Measurements from ENCODE around the gene NAXD.
"Not testable (repeated sequence)": the region's sequence is repeated elsewhere in the genome, so short reads cannot be mapped to it uniquely, and the experiment has no call there.

NAXD gene

DNA sequence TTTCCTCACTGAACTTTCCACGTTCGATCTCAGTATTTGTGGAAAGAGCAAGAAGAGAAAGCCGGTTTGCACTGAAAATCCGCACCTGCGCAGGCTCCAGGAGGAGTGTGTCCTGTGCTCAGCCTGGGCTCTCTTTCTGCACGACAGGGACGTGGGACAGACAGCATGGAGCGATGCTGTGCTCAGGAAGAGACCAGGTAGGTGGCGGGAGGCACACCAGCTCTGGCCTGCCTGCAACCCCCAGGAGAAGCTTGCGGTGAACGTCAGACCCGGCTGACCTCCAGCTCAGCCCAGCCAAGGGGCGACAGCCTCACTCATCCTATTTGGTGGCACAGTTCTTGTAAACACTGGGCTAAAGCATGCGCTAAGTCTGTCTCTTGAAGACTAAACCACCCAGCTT lies 35.9 kb downstream of the NAXD start:
- H3K4me3 ChIP-seq (ENCODE audit: low read length): no peak overlapping the region
- no peaks in the 10 kb centered on the region for H3K9me3 ChIP-seq (ENCODE audit: control insufficient read depth, low read length)
- H3K9ac ChIP-seq (ENCODE audit: low read length): no peak overlapping the region
- no peaks in the 10 kb centered on the region for H3K4me1 ChIP-seq (ENCODE audit: control insufficient read depth, insufficient read depth, low read length)
- H3K36me3 ChIP-seq (ENCODE audit: control insufficient read depth, insufficient read depth, low read length): no peaks in the 10 kb centered on the region
- H3K27me3 ChIP-seq (ENCODE audit: control insufficient read depth, insufficient read depth, low read length): no peaks in the 10 kb centered on the region

DNA sequence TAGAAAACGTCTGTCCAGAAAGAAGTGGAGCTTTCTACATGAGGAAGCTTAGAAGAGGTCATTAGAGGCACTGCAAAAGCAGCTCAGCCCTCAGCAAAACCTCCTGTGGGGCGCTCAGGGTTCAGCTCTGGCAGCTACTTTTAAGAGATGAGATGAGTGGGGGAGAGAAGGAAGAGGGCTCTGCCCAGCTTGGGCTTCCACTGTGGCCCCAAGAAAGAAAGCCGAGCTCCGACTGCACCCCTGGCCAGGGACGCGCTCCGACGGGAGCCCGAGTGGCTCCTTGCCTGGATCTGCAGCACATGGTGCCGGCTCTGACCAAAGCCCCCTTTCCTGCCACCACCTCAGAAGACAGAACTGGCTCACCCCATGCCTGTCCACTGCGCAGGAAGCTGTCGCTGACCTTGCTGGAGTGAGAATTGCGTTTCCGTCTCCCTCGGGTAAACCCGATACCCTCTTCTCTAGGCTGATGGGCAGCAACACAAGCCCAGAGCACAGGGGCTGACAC lies 36.4 kb downstream of the NAXD start:
- H3K36me3 ChIP-seq (ENCODE audit: control insufficient read depth, insufficient read depth, low read length): no peaks in the 10 kb centered on the region
- no peaks in the 10 kb centered on the region for H3K4me1 ChIP-seq (ENCODE audit: control insufficient read depth, insufficient read depth, low read length)
- H3K27me3 ChIP-seq (ENCODE audit: control insufficient read depth, insufficient read depth, low read length): no peaks in the 10 kb centered on the region

DNA sequence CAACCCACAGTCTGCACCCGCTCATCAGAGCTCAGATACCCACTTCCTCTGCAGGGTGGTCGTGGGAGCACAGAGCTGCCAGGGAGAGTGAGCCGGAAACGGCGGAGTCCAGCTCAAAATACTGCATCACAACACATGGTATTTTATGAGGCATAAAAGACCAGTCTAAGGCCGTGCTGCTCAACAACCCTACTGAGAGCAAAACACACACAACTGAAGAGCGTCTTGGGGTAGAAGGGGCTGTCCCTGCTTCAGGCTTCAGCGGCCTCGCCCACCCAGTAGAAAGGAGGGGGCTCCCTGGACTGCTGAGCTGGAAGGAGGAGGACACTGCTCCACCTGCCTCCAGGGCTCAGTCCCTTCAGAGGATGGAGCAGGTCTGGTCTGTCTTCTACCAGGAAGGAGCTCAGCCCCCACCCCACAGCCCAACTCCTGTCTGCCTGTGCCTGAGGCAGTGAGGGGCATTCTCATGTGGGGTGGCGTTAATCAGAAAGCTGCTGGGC lies 36.9 kb downstream of the NAXD start:
- Histone ChIP-seq H3K9ac (ENCODE audit: low read length) (no peak overlapping the region), H3K36me3 (ENCODE audit: control insufficient read depth, insufficient read depth, low read length) (no peaks in the 10 kb centered on the region), H3K4me1 (ENCODE audit: control insufficient read depth, insufficient read depth, low read length) (no peaks in the 10 kb centered on the region), H3K9me3 (ENCODE audit: control insufficient read depth, low read length) (no peaks in the 10 kb centered on the region), H3K4me3 (ENCODE audit: low read length) (no peak overlapping the region), H3K27me3 (ENCODE audit: control insufficient read depth, insufficient read depth, low read length) (no peaks in the 10 kb centered on the region)

More for the DNA sequence above, 36.4 kb downstream of the NAXD start:
- H3K4me3 ChIP-seq (ENCODE audit: low read length): no peak overlapping the region
- H3K9me3 ChIP-seq (ENCODE audit: control insufficient read depth, low read length): no peaks in the 10 kb centered on the region
- H3K9ac ChIP-seq (ENCODE audit: low read length): no peak overlapping the region

DNA sequence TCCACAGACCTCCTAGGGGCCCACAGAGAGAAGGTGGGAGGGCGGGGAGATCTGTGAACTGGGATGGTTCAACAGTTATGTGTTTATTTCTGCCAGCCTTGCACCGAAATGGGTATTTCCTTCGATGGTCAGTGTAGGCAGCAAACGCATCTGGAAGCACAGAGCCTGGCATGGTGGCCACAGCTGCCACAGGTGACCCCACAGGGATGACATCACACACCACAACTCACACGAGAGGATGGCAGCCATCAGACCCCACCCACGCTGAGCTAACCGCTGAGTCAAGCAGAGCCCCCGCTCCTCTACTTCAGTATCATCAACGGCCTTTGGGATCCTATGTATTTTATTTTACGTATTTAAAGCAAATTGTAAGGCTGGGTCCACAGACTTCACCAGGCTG lies 37.4 kb downstream of the NAXD start:
- H3K9ac ChIP-seq (ENCODE audit: low read length): no peak overlapping the region
- H3K4me3 ChIP-seq (ENCODE audit: low read length): no peak overlapping the region
- H3K27me3 ChIP-seq (ENCODE audit: control insufficient read depth, insufficient read depth, low read length): no peaks in the 10 kb centered on the region
- H3K4me1 ChIP-seq (ENCODE audit: control insufficient read depth, insufficient read depth, low read length): no peaks in the 10 kb centered on the region
- H3K9me3 ChIP-seq (ENCODE audit: control insufficient read depth, low read length): no peaks in the 10 kb centered on the region
- H3K36me3 ChIP-seq (ENCODE audit: control insufficient read depth, insufficient read depth, low read length): no peaks in the 10 kb centered on the region

DNA sequence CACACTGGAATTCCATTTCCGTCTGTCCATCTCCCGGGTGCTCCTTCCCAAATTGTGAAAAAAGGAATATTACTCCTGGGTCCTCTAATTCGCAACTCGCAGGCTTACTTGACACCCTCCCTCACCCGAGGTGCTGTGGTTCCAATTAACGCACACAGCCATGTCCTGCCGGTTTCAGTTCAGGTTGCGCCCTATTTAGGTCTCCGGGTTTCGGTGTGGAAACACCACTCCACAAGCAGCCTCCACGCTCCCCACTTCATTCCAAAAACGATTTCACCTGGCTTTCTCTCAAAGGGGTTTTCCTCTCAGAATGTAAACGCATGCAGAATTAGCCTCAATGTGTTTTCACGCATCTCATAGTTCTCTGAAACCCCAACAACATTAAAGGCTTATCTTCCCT lies 37.9 kb downstream of the NAXD start:
- H3K9ac ChIP-seq (ENCODE audit: low read length): no peak overlapping the region
- no peak overlapping the region for H3K4me3 ChIP-seq (ENCODE audit: low read length)
- H3K36me3 ChIP-seq (ENCODE audit: control insufficient read depth, insufficient read depth, low read length): no peaks in the 10 kb centered on the region
- H3K27me3 ChIP-seq (ENCODE audit: control insufficient read depth, insufficient read depth, low read length): no peaks in the 10 kb centered on the region
- no peaks in the 10 kb centered on the region for H3K4me1 ChIP-seq (ENCODE audit: control insufficient read depth, insufficient read depth, low read length)
- no peaks in the 10 kb centered on the region for H3K9me3 ChIP-seq (ENCODE audit: control insufficient read depth, low read length)

DNA sequence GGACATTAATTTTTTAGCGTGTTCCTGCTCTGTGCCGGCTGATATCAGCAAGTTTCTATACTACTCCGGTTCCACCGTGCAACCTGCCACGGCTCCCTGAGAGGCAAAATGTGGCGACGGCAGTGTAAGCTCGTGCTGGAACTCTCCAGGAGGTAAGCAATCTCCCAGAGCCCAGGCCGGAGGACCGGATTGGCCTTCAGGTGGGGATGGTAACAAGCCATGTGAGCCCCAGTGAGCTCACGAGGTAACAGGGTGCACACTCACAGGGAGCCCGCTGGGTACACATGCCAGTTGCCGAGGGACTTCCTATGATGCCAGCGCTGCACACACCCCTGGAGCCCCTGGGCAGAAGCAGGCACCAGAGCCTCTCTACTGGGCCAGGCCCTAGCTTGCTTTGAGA lies 38.5 kb downstream of the NAXD start:
- H3K9ac ChIP-seq (ENCODE audit: low read length): no peak overlapping the region
- no peaks in the 10 kb centered on the region for H3K9me3 ChIP-seq (ENCODE audit: control insufficient read depth, low read length)
- no peaks in the 10 kb centered on the region for H3K4me1 ChIP-seq (ENCODE audit: control insufficient read depth, insufficient read depth, low read length)
- no peaks in the 10 kb centered on the region for H3K36me3 ChIP-seq (ENCODE audit: control insufficient read depth, insufficient read depth, low read length)
- no peak overlapping the region for H3K4me3 ChIP-seq (ENCODE audit: low read length)
- no peaks in the 10 kb centered on the region for H3K27me3 ChIP-seq (ENCODE audit: control insufficient read depth, insufficient read depth, low read length)

DNA sequence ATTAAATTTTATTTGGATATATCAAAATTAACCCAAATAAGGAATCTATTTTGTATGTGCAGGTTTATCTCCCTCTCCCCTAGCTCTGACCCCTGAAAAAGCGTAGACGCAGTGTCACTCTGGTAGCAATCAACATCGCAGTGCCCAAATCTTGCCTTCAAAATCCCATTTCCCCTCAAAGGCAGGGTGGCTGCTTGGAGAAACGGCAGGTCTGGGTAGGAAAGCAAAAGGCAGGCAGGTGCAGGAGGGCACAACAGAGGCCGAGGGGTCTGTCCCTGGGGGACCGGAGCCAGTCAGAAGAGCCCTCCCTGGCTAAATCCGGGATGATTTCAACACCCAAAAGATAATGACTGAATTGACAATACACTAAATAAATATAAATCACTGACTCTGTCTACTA lies 41.9 kb downstream of the NAXD start:
- no peaks in the 10 kb centered on the region for H3K27me3 ChIP-seq (ENCODE audit: control insufficient read depth, insufficient read depth, low read length)
- no peak overlapping the region for H3K4me3 ChIP-seq (ENCODE audit: low read length)
- no peaks in the 10 kb centered on the region for H3K9me3 ChIP-seq (ENCODE audit: control insufficient read depth, low read length)
- no peaks in the 10 kb centered on the region for H3K4me1 ChIP-seq (ENCODE audit: control insufficient read depth, insufficient read depth, low read length)
- no peaks in the 10 kb centered on the region for H3K36me3 ChIP-seq (ENCODE audit: control insufficient read depth, insufficient read depth, low read length)
- H3K9ac ChIP-seq (ENCODE audit: low read length): no peak overlapping the region

DNA sequence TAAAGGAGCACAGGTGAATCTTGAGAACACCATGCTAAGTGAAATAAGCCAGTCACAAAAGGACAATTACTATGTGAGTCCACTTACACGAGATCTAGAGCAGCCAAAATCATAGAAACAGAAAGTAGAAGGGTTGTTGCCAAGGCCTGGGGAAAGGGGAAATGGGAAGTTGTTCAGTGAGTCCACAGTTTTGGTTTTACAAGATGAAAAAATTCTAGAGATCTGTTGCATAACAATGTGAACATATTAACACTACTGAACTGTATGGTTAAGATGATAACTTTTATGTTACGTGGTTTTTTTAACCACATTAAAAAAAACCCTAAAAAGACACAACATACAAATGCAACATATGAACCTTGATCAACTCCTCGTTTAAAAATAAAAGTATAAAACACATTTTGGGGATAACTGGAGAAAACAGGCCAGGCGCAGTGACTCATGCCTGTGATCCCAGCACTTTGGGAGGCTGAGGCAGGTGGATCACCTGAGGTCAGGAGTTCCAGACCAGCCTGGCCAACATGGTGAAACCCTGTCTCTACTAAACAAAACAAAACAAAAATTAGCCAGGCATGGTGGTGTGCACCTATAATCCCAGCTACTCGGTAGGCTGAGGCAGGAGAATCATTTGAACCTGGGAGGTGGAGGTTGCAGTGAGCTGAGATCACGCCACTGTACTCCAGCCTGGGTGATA lies 43.0 kb downstream of the NAXD start:
- not testable (repeated sequence) for H3K36me3 ChIP-seq (ENCODE audit: control insufficient read depth, insufficient read depth, low read length); H3K9ac ChIP-seq (ENCODE audit: low read length); H3K27me3 ChIP-seq (ENCODE audit: control insufficient read depth, insufficient read depth, low read length); H3K4me3 ChIP-seq (ENCODE audit: low read length); H3K9me3 ChIP-seq (ENCODE audit: control insufficient read depth, low read length); H3K4me1 ChIP-seq (ENCODE audit: control insufficient read depth, insufficient read depth, low read length)

DNA sequence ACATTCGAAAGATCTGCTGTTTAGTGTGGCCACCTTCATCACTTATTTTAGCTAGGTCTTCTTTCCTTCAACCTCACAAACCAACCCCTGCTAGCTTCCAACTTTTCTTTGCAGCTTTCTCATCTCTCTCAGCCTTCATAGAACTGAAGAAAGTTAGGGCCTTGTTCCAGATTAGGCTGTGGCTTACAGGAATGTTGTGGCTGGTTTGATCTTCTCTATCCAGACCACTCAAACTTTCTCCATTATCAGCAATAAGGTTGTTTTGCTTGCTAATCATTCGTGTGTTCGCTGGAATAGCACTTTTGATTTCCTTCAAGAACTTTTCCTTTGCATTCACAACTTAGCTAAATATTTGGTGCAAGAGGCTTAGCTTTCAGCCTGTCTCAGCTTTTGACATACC lies 45.9 kb downstream of the NAXD start:
- peaks cover 5% of the 10 kb centered on the region for H3K36me3 ChIP-seq (ENCODE audit: control insufficient read depth, insufficient read depth, low read length)
- no peaks in the 10 kb centered on the region for H3K4me1 ChIP-seq (ENCODE audit: control insufficient read depth, insufficient read depth, low read length)
- no peaks in the 10 kb centered on the region for H3K27me3 ChIP-seq (ENCODE audit: control insufficient read depth, insufficient read depth, low read length)

DNA sequence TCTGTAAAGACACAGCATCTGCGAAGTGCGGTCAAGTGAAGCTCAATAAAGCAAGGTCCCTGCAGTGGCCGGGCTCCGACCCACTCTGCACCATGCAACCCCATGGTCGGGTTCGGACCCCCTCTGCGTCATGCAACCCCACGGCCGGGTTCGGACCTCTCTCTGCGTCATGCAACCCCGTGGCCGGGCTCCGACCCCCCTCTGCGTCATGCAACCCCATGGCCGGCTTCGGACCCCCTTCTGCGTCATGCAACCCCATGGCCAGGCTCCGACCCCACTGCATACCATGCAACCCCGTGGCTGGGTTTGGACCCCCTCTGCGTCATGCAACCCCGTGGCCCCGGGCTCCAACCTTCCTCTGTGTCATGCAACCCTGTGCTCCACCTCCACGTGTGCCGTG lies 46.7 kb downstream of the NAXD start:
- Histone ChIP-seq H3K4me1 (ENCODE audit: control insufficient read depth, insufficient read depth, low read length) (no peaks in the 10 kb centered on the region), H3K9ac (ENCODE audit: low read length) (no peak overlapping the region), H3K4me3 (ENCODE audit: low read length) (no peak overlapping the region), H3K27me3 (ENCODE audit: control insufficient read depth, insufficient read depth, low read length) (no peaks in the 10 kb centered on the region), H3K9me3 (ENCODE audit: control insufficient read depth, low read length) (no peaks in the 10 kb centered on the region), H3K36me3 (ENCODE audit: control insufficient read depth, insufficient read depth, low read length) (peaks cover 5% of the 10 kb centered on the region)

More for the DNA sequence above, 45.9 kb downstream of the NAXD start:
- Histone ChIP-seq H3K9ac (ENCODE audit: low read length) (no peak overlapping the region), H3K9me3 (ENCODE audit: control insufficient read depth, low read length) (no peaks in the 10 kb centered on the region), H3K4me3 (ENCODE audit: low read length) (no peak overlapping the region)

DNA sequence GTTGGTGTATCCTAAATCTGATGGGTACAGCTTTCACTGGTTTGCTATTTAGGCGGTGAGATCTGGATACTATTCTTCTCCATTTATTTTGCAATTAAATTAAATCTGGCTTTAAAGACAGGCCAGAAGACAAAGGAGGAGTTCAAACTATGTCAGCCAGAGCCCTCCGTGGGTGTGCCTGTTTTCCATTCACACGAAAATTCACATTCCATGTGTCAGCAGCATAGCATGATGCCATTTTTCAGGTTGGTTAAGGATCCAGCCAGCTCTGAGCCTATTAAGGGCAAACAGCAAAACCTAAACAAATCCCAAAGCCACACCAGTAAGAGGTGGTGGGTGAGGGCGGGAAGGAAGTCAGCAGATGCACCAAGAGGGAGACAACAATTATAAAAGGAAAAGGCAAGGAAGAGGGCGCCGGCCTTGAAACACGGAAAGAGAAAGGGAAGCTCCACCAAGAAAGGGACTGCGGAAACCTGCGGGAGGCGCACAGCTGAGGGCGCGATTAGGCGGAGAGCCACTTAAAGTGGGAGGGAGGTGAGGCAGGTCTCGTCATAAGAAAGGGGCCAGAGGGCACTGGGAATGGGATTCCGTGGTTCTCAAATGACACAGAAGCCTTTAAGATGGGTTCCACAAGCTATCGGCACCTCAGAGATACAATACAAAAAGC lies 47.6 kb downstream of the NAXD start:
- Histone ChIP-seq H3K36me3 (ENCODE audit: control insufficient read depth, insufficient read depth, low read length) (peaks cover 5% of the 10 kb centered on the region), H3K4me1 (ENCODE audit: control insufficient read depth, insufficient read depth, low read length) (no peaks in the 10 kb centered on the region), H3K27me3 (ENCODE audit: control insufficient read depth, insufficient read depth, low read length) (no peaks in the 10 kb centered on the region), H3K4me3 (ENCODE audit: low read length) (no peak overlapping the region), H3K9ac (ENCODE audit: low read length) (no peak overlapping the region), H3K9me3 (ENCODE audit: control insufficient read depth, low read length) (no peaks in the 10 kb centered on the region)

DNA sequence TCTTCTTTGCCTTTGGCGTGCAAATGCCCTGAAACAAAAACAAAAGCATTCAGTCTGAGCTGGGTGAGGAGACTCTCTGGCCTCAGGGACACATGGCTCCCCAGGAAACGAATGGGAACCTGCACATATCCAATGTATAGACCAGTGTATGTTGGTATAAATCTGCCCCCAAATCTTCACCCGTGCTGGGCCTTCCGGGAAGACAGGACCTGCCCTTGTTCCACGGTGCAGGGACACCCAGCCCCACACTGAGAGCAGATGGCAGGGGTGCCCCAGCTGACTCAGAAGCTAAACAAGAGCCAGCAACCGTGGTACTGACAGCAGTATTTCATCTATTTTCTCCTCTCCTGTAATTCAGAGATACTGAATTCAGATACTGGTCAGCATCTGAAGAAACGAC lies 48.1 kb downstream of the NAXD start:
- H3K9ac ChIP-seq (ENCODE audit: low read length): no peak overlapping the region
- H3K36me3 ChIP-seq (ENCODE audit: control insufficient read depth, insufficient read depth, low read length): peaks cover 5% of the 10 kb centered on the region
- no peaks in the 10 kb centered on the region for H3K4me1 ChIP-seq (ENCODE audit: control insufficient read depth, insufficient read depth, low read length)

More for the DNA sequence above, 48.1 kb downstream of the NAXD start:
- H3K4me3 ChIP-seq (ENCODE audit: low read length): no peak overlapping the region
- H3K9me3 ChIP-seq (ENCODE audit: control insufficient read depth, low read length): no peaks in the 10 kb centered on the region
- no peaks in the 10 kb centered on the region for H3K27me3 ChIP-seq (ENCODE audit: control insufficient read depth, insufficient read depth, low read length)
